Measurements from ENCODE around the gene GYG1. TPM values are rescaled to one million over a fixed set of nuclear protein-coding genes. Genes with fewer than 3 reads are reported as not detected.
A peak's percentile ranks its signal among the peaks of the same experiment; 100 is the strongest.

Gene GYG1
- total RNA-seq, 4 donors from 2014 or later = 19.5 to 67.5 (median 26.0) TPM

GRCh38 chr3:148950806-148951205 lies 40.5 kb upstream of the GYG1 start:
- no peak for DNase-seq (ENCODE audit: low spot score in 2 of 2)
- WGBS, 2 donors = 64 to 73% methylated on average over 1 of the region's 1 CpG
- no peak overlapping the region for H3K27ac ChIP-seq
- TF ChIP-seq POLR2A (IDR thresholded peaks at IDR 0.05) (no peak), CTCF (IDR thresholded peaks at IDR 0.05) (no peak), EP300 (IDR thresholded peaks at IDR 0.05) (no peak)
- no peaks in the 10 kb centered on the region for H3K36me3 ChIP-seq
- H3K4me3 ChIP-seq = no peak overlapping the region
- H3K4me1 ChIP-seq = peaks cover 0 to 7% (median 1%) of the 10 kb centered on the region in 4 donors
- no peaks in the 10 kb centered on the region for H3K27me3 ChIP-seq
- no peaks in the 10 kb centered on the region for H3K9me3 ChIP-seq

GRCh38 chr3:148951599-148952361 lies 39.6 kb upstream of the GYG1 start:
- Histone ChIP-seq H3K9me3 (no peaks in the 10 kb centered on the region), H3K4me3 (no peak overlapping the region), H3K27ac (no peak overlapping the region), H3K36me3 (no peaks in the 10 kb centered on the region), H3K4me1 (peaks cover 0 to 17% (median 9%) of the 10 kb centered on the region in 4 donors), H3K27me3 (no peaks in the 10 kb centered on the region)
- 64 to 74% methylated on average over 4 of the region's 4 CpGs for WGBS, 2 donors
- TF ChIP-seq EP300 (IDR thresholded peaks at IDR 0.05) = no peak
- TF ChIP-seq POLR2A (IDR thresholded peaks at IDR 0.05) = no peak
- no peak for TF ChIP-seq CTCF (IDR thresholded peaks at IDR 0.05)
- DNase-seq (ENCODE audit: low spot score in 2 of 2) = no peak

GRCh38 chr3:148953094-148953493 lies 38.2 kb upstream of the GYG1 start:
- TF ChIP-seq POLR2A (IDR thresholded peaks at IDR 0.05) (no peak), CTCF (IDR thresholded peaks at IDR 0.05) (no peak), EP300 (IDR thresholded peaks at IDR 0.05) (no peak)
- peaks cover 0 to 24% (median 10%) of the 10 kb centered on the region in 4 donors for H3K4me1 ChIP-seq

GRCh38 chr3:148954981-148955380 lies 36.4 kb upstream of the GYG1 start:
- DNase-seq (ENCODE audit: low spot score in 2 of 2) = no peak
- WGBS, 2 donors = 77 to 80% methylated on average over 4 of the region's 4 CpGs
- H3K4me3 ChIP-seq = no peak overlapping the region
- TF ChIP-seq POLR2A (IDR thresholded peaks at IDR 0.05) (no peak), EP300 (IDR thresholded peaks at IDR 0.05) (no peak), CTCF (IDR thresholded peaks at IDR 0.05) (no peak)
- H3K27me3 ChIP-seq = no peaks in the 10 kb centered on the region
- H3K4me1 ChIP-seq = peaks cover 0 to 24% (median 10%) of the 10 kb centered on the region in 4 donors
- no peaks in the 10 kb centered on the region for H3K9me3 ChIP-seq
- peak overlapping the region in 3 of 4 donors; percentile 58 to 90 (median 90) for H3K27ac ChIP-seq
- H3K36me3 ChIP-seq = no peaks in the 10 kb centered on the region

More at GRCh38 chr3:148953094-148953493, 38.2 kb upstream of the GYG1 start:
- no peaks in the 10 kb centered on the region for H3K9me3 ChIP-seq
- no peak for DNase-seq (ENCODE audit: low spot score in 2 of 2)
- no peak overlapping the region for H3K27ac ChIP-seq
- no peak overlapping the region for H3K4me3 ChIP-seq
- no peaks in the 10 kb centered on the region for H3K36me3 ChIP-seq
- no peaks in the 10 kb centered on the region for H3K27me3 ChIP-seq

GRCh38 chr3:148955544-148956346 lies 35.6 kb upstream of the GYG1 start:
- H3K4me1 ChIP-seq = peaks cover 0 to 24% (median 10%) of the 10 kb centered on the region in 4 donors
- peak overlapping the region; percentile 72 to 90 (median 89) for H3K27ac ChIP-seq
- H3K36me3 ChIP-seq = no peaks in the 10 kb centered on the region
- no peaks in the 10 kb centered on the region for H3K27me3 ChIP-seq
- 36 to 37% methylated on average over 12 of the region's 12 CpGs for WGBS, 2 donors
- DNase-seq (ENCODE audit: low spot score in 2 of 2) = peak; percentile 32 to 91
- no peak overlapping the region for H3K4me3 ChIP-seq
- TF ChIP-seq CTCF (IDR thresholded peaks at IDR 0.05) = peak; percentile 49 to 60 (median 55)
- no peak for TF ChIP-seq POLR2A (IDR thresholded peaks at IDR 0.05)
- TF ChIP-seq EP300 (IDR thresholded peaks at IDR 0.05) = peak; percentile 65 to 85
- no peaks in the 10 kb centered on the region for H3K9me3 ChIP-seq

Data from tibial nerve (tissue), 4 donors.